Mucosa of stomach (tissue), 1 donor: ENCODE data around the gene ZFYVE19.

Experiments used
- H3K27me3 ChIP-seq: one replicate; pipeline ENCODE4 v1.7.0; 2013; ENCODE audit warnings: mild to moderate bottlenecking, low read length; ENCODE audit not compliant: control insufficient read depth, insufficient read depth
- H3K36me3 ChIP-seq: one replicate; pipeline ENCODE4 v1.7.0; 2013; ENCODE audit warnings: low read length; ENCODE audit not compliant: control insufficient read depth, insufficient read depth
- H3K4me1 ChIP-seq: one replicate; pipeline ENCODE4 v1.7.0; 2013; ENCODE audit warnings: mild to moderate bottlenecking, low read length; ENCODE audit not compliant: control insufficient read depth, insufficient read depth
- H3K4me3 ChIP-seq: one replicate; pipeline ENCODE4 v1.7.0; 2013; ENCODE audit warnings: low read length
- H3K9ac ChIP-seq: one replicate; pipeline ENCODE4 v1.7.0; 2013; ENCODE audit warnings: mild to moderate bottlenecking, low read length, moderate library complexity
- H3K9me3 ChIP-seq: one replicate; pipeline ENCODE4 v1.7.0; 2013; ENCODE audit warnings: mild to moderate bottlenecking, low read length, moderate library complexity; ENCODE audit not compliant: control insufficient read depth
- donor health status: Pancreatic carcinoma.

The ZFYVE19 gene, protein sequence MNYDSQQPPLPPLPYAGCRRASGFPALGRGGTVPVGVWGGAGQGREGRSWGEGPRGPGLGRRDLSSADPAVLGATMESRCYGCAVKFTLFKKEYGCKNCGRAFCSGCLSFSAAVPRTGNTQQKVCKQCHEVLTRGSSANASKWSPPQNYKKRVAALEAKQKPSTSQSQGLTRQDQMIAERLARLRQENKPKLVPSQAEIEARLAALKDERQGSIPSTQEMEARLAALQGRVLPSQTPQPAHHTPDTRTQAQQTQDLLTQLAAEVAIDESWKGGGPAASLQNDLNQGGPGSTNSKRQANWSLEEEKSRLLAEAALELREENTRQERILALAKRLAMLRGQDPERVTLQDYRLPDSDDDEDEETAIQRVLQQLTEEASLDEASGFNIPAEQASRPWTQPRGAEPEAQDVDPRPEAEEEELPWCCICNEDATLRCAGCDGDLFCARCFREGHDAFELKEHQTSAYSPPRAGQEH

DNA sequence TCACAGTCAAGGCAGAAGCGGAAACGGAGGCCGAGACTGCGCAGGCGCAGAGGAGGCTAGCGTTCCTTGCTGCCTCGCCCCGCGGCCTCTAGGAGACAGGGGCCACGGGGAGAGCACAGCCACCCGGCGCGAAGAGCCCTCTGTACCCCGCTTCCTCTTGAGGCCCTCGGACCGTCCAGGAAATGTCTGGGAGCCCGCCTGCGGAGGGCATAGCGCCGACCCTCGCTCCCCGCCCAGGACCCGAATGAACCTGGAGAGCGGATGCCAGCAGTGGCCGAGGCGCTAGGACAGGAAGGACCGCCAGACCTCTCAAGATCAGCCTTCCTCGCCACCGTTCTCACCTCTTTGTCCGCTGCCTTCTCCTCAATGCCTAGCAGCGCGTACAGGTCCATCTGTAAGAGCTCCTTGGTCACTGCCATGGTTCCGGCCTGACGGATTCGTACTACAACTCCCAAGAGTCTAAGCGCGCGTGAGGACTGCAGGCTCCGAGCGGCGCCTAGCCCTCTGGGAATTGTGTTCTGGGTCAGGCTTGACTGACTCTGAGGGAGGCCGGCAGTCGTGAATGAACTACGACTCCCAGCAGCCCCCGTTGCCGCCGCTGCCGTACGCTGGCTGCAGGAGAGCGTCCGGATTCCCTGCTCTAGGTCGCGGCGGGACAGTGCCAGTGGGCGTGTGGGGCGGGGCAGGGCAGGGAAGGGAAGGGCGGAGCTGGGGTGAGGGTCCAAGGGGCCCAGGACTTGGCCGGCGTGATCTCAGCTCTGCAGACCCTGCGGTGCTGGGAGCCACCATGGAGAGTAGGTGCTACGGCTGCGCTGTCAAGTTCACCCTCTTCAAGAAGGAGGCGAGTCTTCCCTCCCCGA lies at the start of gene ZFYVE19, which contains the start of gene DNAJC17:
ZFYVE19 (plus strand) TSS at position 62 of the 860 bp plus-strand sequence; CDS start at position 563, 501 bp downstream.
DNAJC17 (minus strand) TSS at position 446 of the 860 bp plus-strand sequence; CDS start at position 419, 27 bp downstream.
- peak within 1 kb of the TSS; percentile 100 for H3K4me3 ChIP-seq
- no peaks in the 10 kb centered on the region for H3K36me3 ChIP-seq
- no peaks in the 10 kb centered on the region for H3K9me3 ChIP-seq
- H3K27me3 ChIP-seq = no peaks in the 10 kb centered on the region
- H3K9ac ChIP-seq = peak within 1 kb of the TSS; percentile 95
- H3K4me1 ChIP-seq = peaks cover 32% of the 10 kb centered on the region

DNA sequence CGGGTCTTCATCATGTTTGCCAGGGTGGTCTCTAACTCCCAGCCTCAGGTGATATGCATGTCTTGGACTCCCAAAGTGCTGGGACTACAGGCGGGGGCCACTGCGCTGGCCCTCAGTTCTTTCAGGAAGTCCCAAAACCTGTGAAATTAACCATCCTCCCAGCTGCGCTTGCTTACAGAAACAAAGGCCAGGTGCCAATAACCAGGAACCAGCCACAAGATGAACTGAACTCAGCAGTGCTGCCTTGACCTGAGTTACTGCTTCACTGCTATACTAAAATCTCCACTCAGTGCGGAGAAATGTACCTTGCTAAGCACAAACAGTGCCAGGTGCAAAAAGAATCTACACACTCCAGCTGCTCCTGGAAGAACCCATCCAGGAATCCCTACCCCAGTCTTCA lies 46.9 kb upstream of the ZFYVE19 start:
- Histone ChIP-seq H3K9ac (no peak overlapping the region), H3K36me3 (no peaks in the 10 kb centered on the region), H3K4me1 (peaks cover 21% of the 10 kb centered on the region), H3K9me3 (no peaks in the 10 kb centered on the region), H3K4me3 (no peak overlapping the region), H3K27me3 (no peaks in the 10 kb centered on the region)

DNA sequence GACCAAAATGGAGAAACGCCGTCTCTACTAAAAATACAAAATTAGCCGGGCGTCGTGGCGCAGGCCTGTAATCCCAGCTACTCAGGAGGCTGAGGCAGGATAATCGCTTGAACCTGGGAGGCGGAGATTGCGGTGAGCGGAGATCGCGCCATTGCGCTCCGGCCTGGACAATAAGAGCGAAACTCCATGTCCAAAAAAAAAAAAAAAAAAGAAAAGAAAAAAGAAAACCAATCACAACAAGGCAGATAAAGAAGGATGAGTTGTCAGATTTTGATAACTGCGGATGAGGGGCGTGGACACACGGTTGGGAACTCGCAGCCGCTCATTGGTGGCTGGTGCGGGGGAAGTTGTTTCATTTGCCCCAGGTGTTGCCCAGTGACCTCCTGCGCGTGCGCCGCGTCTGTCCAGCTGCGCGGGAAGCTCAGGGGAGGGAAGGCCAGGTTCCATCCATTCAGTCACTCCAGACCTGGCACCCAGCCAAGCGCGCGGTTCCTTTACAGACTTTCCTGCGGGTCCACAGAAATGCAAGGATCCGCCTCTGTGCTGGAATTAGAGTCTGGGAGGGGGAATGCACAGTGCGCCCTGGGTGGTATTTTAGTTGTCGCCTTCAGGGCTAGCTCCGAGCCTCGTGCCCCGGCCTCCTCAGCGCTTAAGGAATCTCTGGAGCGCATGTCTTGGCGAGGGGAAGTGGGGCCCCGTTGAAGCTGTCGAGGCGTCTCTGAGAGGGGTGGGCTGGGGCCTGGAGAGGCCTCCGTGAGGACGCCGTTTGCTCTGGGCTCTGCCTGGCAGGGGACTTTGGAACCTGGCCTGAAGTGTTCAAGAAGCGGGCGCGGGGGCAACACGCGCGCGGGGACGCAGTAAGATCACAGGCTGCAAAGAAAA lies 43.7 kb upstream of the ZFYVE19 start:
- Histone ChIP-seq H3K4me1 (peaks cover 53% of the 10 kb centered on the region), H3K27me3 (no peaks in the 10 kb centered on the region), H3K9me3 (no peaks in the 10 kb centered on the region), H3K4me3 (peak overlapping the region; percentile 38), H3K36me3 (no peaks in the 10 kb centered on the region), H3K9ac (peak overlapping the region; percentile 66)

DNA sequence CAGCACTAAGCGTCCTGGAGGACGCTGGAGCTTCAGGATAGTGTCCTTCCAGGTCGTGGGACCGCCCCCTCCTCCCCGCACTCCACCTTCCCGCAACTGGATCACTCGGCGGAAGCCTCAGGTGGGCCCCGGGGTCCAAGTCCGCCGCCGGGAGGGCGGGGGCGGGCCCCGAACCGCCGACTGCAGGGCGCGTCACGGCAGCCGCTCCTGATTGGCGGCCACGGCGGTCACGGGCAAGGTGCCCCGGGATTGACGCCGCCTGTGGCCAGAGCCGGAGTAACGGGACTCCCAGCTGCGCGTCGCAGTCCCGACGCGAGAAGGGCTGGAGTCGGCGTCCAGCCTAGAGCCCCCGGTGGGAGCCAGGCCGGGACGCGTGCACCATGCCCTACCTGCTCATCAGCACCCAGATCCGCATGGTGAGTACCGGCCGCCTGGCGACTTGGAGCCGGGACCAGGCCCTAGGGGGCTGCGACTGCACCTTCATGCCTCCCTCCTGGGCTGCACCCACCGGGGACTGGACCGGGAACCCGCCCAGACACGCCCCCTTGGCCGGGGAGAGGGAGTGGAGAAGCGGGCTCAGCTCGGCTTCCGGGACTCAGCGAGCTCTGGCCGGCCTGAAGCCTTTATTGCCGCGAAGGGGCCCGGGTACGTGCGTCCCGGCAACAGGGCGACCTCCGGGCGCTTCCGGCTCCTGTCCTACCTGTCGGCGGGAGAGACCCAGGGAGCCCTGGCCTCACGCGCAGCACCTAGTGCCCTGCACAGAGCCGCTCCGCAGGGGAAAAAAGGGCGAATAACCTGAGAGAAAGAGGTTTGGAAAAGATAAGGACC lies 42.9 kb upstream of the ZFYVE19 start, which contains the start of gene GCHFR:
GCHFR (plus strand) TSS at position 268 of the 828 bp plus-strand sequence; CDS start at position 381, 113 bp downstream.
- peaks cover 61% of the 10 kb centered on the region for H3K4me1 ChIP-seq
- H3K36me3 ChIP-seq = no peaks in the 10 kb centered on the region
- H3K9me3 ChIP-seq = no peaks in the 10 kb centered on the region
- peak within 1 kb of the TSS; percentile 66 for H3K9ac ChIP-seq
- no peaks in the 10 kb centered on the region for H3K27me3 ChIP-seq
- H3K4me3 ChIP-seq = peak within 1 kb of the TSS; percentile 38

DNA sequence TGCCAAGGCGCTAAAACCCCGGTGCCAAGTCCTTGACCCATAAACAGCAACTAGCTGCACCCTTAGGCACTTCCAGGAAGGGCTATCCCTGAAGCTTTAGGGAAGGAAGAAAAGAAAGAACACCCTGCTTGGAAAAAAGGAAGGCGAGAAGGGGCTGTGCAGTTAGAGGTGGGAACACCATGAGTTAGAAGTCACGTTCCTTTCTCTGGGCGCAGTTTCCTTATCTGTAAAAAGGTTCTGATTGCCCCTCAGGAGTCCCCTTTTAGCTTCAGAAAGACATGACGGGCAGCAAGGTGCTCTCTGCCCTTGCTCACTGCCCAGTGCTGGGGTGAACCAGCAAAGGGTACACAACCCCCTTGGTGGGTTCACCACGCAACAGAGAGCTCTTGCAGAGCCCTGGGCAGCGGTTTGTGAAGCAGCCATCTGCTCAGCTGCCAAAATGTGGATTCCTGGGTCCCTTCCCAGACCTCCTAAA lies 42.2 kb upstream of the ZFYVE19 start:
- no peaks in the 10 kb centered on the region for H3K9me3 ChIP-seq
- peak overlapping the region; percentile 38 for H3K4me3 ChIP-seq
- H3K36me3 ChIP-seq = no peaks in the 10 kb centered on the region
- H3K9ac ChIP-seq = peak overlapping the region; percentile 66
- peaks cover 68% of the 10 kb centered on the region for H3K4me1 ChIP-seq
- no peaks in the 10 kb centered on the region for H3K27me3 ChIP-seq

DNA sequence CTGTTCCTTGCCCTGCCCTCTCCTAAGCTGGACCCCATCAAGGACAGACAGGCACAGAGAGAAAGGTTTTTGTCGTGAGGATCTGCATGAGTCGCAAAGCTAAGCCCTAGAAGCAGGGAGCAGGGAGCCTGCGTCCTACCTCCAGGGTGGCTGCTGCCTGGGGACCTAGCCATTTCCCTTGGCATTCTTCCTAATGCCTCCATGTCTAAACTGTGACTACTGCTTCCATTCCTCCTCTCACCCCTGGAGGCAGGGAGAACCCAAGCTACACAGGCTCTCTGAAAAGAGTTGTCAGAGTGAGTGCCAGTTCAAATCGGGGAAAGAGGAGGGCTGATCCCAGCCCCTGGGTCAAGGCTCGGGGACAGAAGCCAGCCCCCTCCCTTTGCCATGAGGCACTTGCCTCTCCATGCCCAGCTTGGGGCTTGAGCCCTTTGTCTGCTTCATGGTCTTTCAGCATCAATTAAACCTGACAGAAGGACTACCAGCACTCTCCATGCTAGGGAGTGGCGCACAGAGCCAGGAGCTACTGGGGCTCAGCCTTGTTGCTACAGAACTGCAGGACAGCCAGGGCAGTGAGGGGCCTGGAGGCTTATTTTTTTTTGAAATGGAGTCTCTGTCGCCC lies 40.6 kb upstream of the ZFYVE19 start:
- H3K36me3 ChIP-seq = no peaks in the 10 kb centered on the region
- H3K4me1 ChIP-seq = peaks cover 81% of the 10 kb centered on the region
- H3K9me3 ChIP-seq = no peaks in the 10 kb centered on the region
- no peak overlapping the region for H3K4me3 ChIP-seq
- H3K9ac ChIP-seq = no peak overlapping the region
- H3K27me3 ChIP-seq = no peaks in the 10 kb centered on the region

DNA sequence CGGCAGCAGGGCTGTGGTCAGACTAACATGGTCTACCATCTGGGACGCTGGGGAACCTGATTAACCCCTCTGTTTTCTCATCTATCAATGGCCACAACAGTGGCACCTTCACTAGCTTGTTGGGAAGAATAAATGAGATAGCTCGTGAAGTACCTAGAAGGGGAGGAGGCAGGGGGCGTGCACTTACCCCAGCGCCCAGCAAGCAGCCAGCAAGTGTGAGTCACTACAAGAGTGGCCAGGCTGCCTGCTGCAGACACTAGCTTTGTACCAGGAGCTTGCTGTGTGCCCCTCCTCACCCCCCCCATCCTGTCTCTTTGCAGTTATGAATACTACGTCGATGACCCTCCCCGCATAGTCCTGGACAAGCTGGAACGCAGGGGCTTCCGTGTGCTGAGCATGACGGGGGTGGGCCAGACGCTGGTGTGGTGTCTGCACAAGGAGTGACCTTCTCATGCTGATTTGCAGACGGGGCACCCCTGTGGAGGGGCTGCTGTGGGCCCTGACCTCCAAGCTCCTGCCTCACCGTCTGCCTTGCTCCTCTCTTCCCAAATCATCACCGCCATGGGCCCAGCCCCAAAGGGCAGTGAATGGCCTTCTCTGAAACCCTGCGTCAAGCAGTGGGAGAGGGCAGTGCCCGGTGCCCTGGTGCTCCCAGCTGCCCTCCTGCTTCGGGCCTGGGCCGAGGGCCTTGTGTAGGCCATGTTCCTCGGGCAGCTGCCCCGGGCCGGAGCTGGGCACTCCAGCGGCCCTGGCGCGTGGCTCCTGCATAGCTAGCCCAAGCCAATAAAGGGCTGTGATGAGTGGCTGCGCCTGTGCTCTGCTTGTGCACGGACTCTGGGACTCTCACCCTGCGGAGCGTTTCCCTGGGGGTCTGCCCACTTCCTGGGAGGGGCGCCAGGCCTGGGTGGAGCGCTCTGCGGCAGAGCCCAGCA lies 39.7 kb upstream of the ZFYVE19 start:
- H3K4me3 ChIP-seq = no peak overlapping the region

DNA sequence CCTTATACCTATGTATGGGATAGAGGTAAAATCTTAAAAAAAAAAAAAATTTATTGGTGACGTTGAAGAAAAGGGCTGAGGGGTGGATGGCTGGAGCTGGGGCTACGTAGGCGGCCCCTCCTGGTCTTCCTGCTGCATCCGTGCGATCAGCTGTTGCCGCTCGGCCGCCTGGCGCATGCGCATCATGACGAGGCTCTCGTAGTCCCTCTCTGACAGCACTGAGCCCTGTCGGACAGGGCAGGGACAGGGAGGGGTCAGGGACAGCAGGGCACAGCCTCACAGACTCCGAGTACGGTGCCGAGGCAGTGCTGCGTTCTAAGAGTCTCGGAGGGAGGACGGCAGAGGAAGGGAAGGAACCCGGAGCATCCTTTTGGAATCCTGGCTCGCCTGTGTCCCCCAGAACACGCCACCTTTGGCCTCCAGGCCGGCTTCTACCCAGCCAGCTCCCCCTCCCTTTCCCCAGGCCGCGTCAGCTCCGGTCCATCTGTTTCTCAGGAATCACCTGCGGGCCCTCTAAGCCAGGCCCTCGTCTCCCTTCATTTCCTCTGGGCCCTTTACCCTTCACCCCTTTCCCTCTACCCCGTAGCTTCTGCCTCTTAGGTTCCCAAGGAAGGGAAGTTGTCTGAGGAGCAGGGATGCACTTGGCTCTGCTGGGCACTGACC lies 38.9 kb upstream of the ZFYVE19 start:
- Histone ChIP-seq H3K4me3 (no peak overlapping the region), H3K27me3 (no peaks in the 10 kb centered on the region), H3K36me3 (no peaks in the 10 kb centered on the region), H3K9me3 (no peaks in the 10 kb centered on the region), H3K9ac (peak overlapping the region; percentile 9), H3K4me1 (peaks cover 75% of the 10 kb centered on the region)

More for the DNA sequence above, 39.7 kb upstream of the ZFYVE19 start:
- Histone ChIP-seq H3K4me1 (peaks cover 81% of the 10 kb centered on the region), H3K36me3 (no peaks in the 10 kb centered on the region), H3K9ac (peak overlapping the region; percentile 9), H3K27me3 (no peaks in the 10 kb centered on the region), H3K9me3 (no peaks in the 10 kb centered on the region)

DNA sequence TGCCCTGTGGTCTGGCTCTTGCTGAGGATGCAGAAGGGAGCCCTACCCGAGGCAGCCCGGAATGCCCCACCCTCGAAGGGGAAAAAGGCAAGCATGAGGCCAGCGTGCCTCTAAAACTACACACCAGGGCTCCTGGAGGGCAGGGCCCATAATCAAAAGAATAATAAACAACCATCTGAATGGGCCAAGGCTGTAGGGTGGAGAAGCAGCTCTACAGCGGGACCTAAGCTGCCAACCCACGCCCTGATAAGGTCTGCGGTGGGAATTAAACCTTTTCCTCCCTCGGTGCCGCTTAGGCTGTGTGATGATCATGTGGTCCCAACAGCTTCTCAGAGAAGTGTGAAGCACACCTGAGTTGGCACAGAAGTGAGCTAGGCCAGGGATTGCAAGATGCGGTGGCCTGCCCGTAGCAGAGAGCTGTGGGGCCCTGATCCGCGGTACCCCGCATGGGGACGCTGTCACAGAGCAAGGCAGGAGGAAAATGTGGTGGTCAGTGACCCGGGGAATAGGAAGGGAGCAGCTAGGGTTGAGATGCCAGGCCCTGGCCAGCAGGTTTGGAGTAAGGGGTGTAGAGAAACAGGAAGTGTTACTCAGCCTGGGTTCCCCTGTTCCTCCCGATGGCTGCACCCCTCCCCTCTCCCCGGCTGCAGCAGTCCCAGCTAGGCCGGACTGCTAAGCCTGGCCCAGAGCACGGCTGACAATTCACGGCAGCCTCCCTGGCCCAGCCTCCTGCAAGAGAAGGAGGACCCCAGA lies 38.2 kb upstream of the ZFYVE19 start:
- no peaks in the 10 kb centered on the region for H3K27me3 ChIP-seq
- H3K4me3 ChIP-seq = no peak overlapping the region
- peak overlapping the region; percentile 52 for H3K9ac ChIP-seq
- H3K9me3 ChIP-seq = no peaks in the 10 kb centered on the region
- H3K36me3 ChIP-seq = peaks cover 5% of the 10 kb centered on the region
- peaks cover 67% of the 10 kb centered on the region for H3K4me1 ChIP-seq
